H1 (cell line): ENCODE data around the gene MMP25. TPM values are rescaled to one million over a fixed set of nuclear protein-coding genes. Genes with fewer than 3 reads are reported as not detected.

Experiments
- CTCF ChIA-PET: fragments of 300-600 bp; sonication (Branson Sonifier 250); formaldehyde crosslinking; loops from one replicate; lab custom pipeline; 2021; ENCODE audit not compliant: partially characterized antibody; lab: Charles Lee
- POLR2A ChIA-PET: fragments of 300-600 bp; sonication (Branson Sonifier 250); formaldehyde crosslinking; loops from one replicate; lab custom pipeline; 2021; ENCODE audit warnings: inconsistent platforms; ENCODE audit not compliant: partially characterized antibody; lab: Charles Lee
- DNase-seq, 2 experiments: peaks; one replicate each; pipeline versions ENCODE4 v3.0.0 to v3.0.0-alpha.2; 2010 to 2022; ENCODE audit warnings: low spot score in 2 of 2, low read depth in 1 of 2, mixed read lengths in 1 of 2
- FAIRE-seq: peaks from 2 replicates; lab custom pipeline; 2011; peaks lifted over from hg19 to GRCh38; lab: Jason Lieb, UNC
- H2AFZ ChIP-seq: 2 replicates; pipeline ENCODE4 v1.8.1; 2012; ENCODE audit warnings: low read length, inconsistent platforms
- H2AK5ac ChIP-seq: 2 replicates; pipeline ENCODE4 v1.6.1; 2013; ENCODE audit warnings: low read depth, low read length
- H2BK120ac ChIP-seq: replicated peaks from 2 replicates; pipeline ENCODE3; 2013; ENCODE audit warnings: low read depth, low read length, inconsistent platforms
- H2BK12ac ChIP-seq: 2 replicates; pipeline ENCODE4 v1.6.1; 2013; ENCODE audit warnings: low read depth, low read length
- H2BK15ac ChIP-seq: 2 replicates; pipeline ENCODE4 v1.6.1; 2013; ENCODE audit warnings: low read length
- H2BK20ac ChIP-seq: 2 replicates; pipeline ENCODE4 v1.6.1; 2013; ENCODE audit warnings: low read length
- H2BK5ac ChIP-seq: 2 replicates; pipeline ENCODE4 v1.6.1; 2013; ENCODE audit warnings: low read depth, low read length
- H3K14ac ChIP-seq: 2 replicates; pipeline ENCODE4 v1.6.1; 2013; ENCODE audit warnings: inconsistent platforms; ENCODE audit not compliant: insufficient read length
- H3K18ac ChIP-seq: 2 replicates; pipeline ENCODE4 v1.6.1; 2013; ENCODE audit warnings: low read length; ENCODE audit errors: extremely low read depth
- H3K23ac ChIP-seq: 2 replicates; pipeline ENCODE4 v1.6.1; 2013; ENCODE audit warnings: inconsistent platforms; ENCODE audit not compliant: insufficient read length
- H3K23me2 ChIP-seq: 2 replicates; pipeline ENCODE4 v1.6.1; 2013; ENCODE audit warnings: low read depth, low read length
- H3K27ac ChIP-seq: 2 replicates; pipeline ENCODE4 v1.6.1; 2011; ENCODE audit warnings: low read depth, low read length, inconsistent platforms
- H3K27me3 ChIP-seq, 4 experiments: replicated peaks in 1 of 4; 1 replicate in 1 of 4; 2 replicates in 3 of 4; pipeline versions ENCODE4 v1.6.1 to v1.8.1; 2011 to 2013; ENCODE audit warnings: low read length in 3 of 4, mild to moderate bottlenecking in 3 of 4, inconsistent platforms in 2 of 4, mixed read lengths in 2 of 4, moderate library complexity in 1 of 4; ENCODE audit not compliant: control insufficient read depth in 3 of 4, insufficient read depth in 3 of 4; ENCODE audit errors: extremely low read depth in 1 of 4
- H3K36me3 ChIP-seq, 4 experiments: 2 replicates each; pipeline versions ENCODE4 v1.6.1 to v1.8.1; 2011 to 2013; ENCODE audit warnings: mild to moderate bottlenecking in 4 of 4, low read length in 3 of 4, moderate library complexity in 2 of 4, control low read depth in 1 of 4, inconsistent platforms in 1 of 4; ENCODE audit not compliant: insufficient read depth in 4 of 4, control insufficient read depth in 2 of 4
- H3K4ac ChIP-seq: replicated peaks from 2 replicates; pipeline ENCODE3; 2013; ENCODE audit warnings: low read length, low read depth, mixed read lengths, inconsistent platforms; ENCODE audit not compliant: insufficient read length
- H3K4me1 ChIP-seq, 4 experiments: replicated peaks in 1 of 4; 1 replicate in 1 of 4; 2 replicates in 3 of 4; pipeline versions ENCODE4 v1.6.1 to v1.8.1; 2011 to 2013; ENCODE audit warnings: low read length in 3 of 4, inconsistent platforms in 2 of 4, mixed read lengths in 1 of 4; ENCODE audit not compliant: insufficient read depth in 4 of 4, control insufficient read depth in 3 of 4
- H3K4me2 ChIP-seq, 2 experiments: 2 replicates each; pipeline versions ENCODE4 v1.6.1 to v1.8.1; 2011 to 2013; ENCODE audit warnings: low read depth in 2 of 2, low read length in 2 of 2, control low read depth in 1 of 2, inconsistent platforms in 1 of 2, mild to moderate bottlenecking in 1 of 2; ENCODE audit not compliant: insufficient read depth in 1 of 2
- H3K4me3 ChIP-seq, 4 experiments: fragments of 200-600, 300-600 bp in 1 of 4; sonication (generic), shearing (Covaris generic), sonication (Bioruptor Twin) in 1 of 4; 2 replicates each; pipeline versions ENCODE4 v1.5.1 to v1.8.1; 2011 to 2016; ENCODE audit warnings: low read length in 4 of 4, low read depth in 3 of 4, control low read depth in 2 of 4, inconsistent platforms in 2 of 4, mild to moderate bottlenecking in 2 of 4, mixed read lengths in 1 of 4, moderate library complexity in 1 of 4; ENCODE audit not compliant: insufficient read depth in 2 of 4; ENCODE audit errors: extremely low read depth in 1 of 4
- H3K56ac ChIP-seq: replicated peaks from 2 replicates; pipeline ENCODE3; 2013; ENCODE audit warnings: low read depth, mild to moderate bottlenecking, mixed read lengths, low read length, inconsistent platforms; ENCODE audit not compliant: insufficient read length
- H3K79me1 ChIP-seq: 2 replicates; pipeline ENCODE4 v1.6.1; 2013; ENCODE audit warnings: low read depth, low read length, control low read depth
- H3K79me2 ChIP-seq, 2 experiments: 2 replicates each; pipeline versions ENCODE4 v1.6.1 to v1.8.1; 2012 to 2013; ENCODE audit warnings: low read length in 2 of 2, mild to moderate bottlenecking in 2 of 2, inconsistent platforms in 1 of 2; ENCODE audit not compliant: insufficient read depth in 2 of 2, control insufficient read depth in 1 of 2
- H3K9ac ChIP-seq, 4 experiments: replicated peaks in 1 of 4; 1 replicate in 1 of 4; 2 replicates in 3 of 4; pipeline versions ENCODE4 v1.6.1 to v1.8.1; 2011 to 2013; ENCODE audit warnings: low read depth in 3 of 4, low read length in 3 of 4, control low read depth in 2 of 4, mild to moderate bottlenecking in 2 of 4, moderate library complexity in 2 of 4, inconsistent platforms in 1 of 4; ENCODE audit errors: extremely low read depth in 1 of 4
- H3K9me3 ChIP-seq, 2 experiments: 2 replicates each; pipeline versions ENCODE4 v1.6.1 to v1.8.1; 2012 to 2013; ENCODE audit warnings: mild to moderate bottlenecking in 2 of 2, moderate library complexity in 2 of 2, control low read depth in 1 of 2, inconsistent platforms in 1 of 2, low read depth in 1 of 2, low read length in 1 of 2, mixed read lengths in 1 of 2; ENCODE audit not compliant: insufficient read depth in 2 of 2
- H4K20me1 ChIP-seq, 2 experiments: replicated peaks in 1 of 2; 2 replicates each; pipeline versions ENCODE3 to v1.8.1; 2011 to 2013; ENCODE audit warnings: inconsistent platforms in 2 of 2, low read length in 2 of 2, mild to moderate bottlenecking in 1 of 2; ENCODE audit not compliant: insufficient read depth in 2 of 2, control insufficient read depth in 1 of 2
- H4K5ac ChIP-seq: 2 replicates; pipeline ENCODE4 v1.6.1; 2013; ENCODE audit warnings: low read length, low read depth, mixed read lengths, inconsistent platforms; ENCODE audit not compliant: insufficient read length
- H4K8ac ChIP-seq: 2 replicates; pipeline ENCODE4 v1.8.0; 2013; ENCODE audit warnings: mild to moderate bottlenecking, moderate library complexity, low read length, inconsistent platforms; ENCODE audit not compliant: insufficient read depth; ENCODE audit errors: extremely low read depth
- H4K91ac ChIP-seq: replicated peaks from 2 replicates; pipeline ENCODE3; 2013; ENCODE audit warnings: low read length, mixed read lengths, inconsistent platforms; ENCODE audit not compliant: insufficient read length
- CBX5 ChIP-seq: fragments of 300-800, 300-1000 bp; sonication (generic); IDR thresholded peaks from 2 replicates; pipeline ENCODE4 v1.7.1; 2016; ENCODE audit warnings: antibody characterized with exemption, low read length, low read depth
- CBX8 ChIP-seq: fragments of 300-800, 300-1000 bp; sonication (generic); IDR thresholded peaks from 2 replicates; pipeline ENCODE4 v1.7.1; 2016; ENCODE audit warnings: low read depth, low read length, borderline replicate concordance
- POLR2A ChIP-seq, 2 experiments: IDR thresholded peaks; 1 replicate in 1 of 2; 2 replicates in 1 of 2; pipeline ENCODE4 v1.6.1; 2011; ENCODE audit warnings: low read depth in 2 of 2, low read length in 2 of 2, mild to moderate bottlenecking in 2 of 2; ENCODE audit errors: control extremely low read depth in 1 of 2
- RNF2 ChIP-seq: fragments of 200-900, 300-1000 bp; sonication (generic); IDR thresholded peaks from 2 replicates; pipeline ENCODE4 v1.7.1; 2016; ENCODE audit warnings: borderline replicate concordance, low read depth, mild to moderate bottlenecking, antibody characterized with exemption, low read length; ENCODE audit not compliant: poor library complexity, severe bottlenecking; ENCODE audit errors: missing control alignments
- WGBS, 2 experiments: shearing (Covaris generic) in 1 of 2; methylation state at CpG; one replicate each; pipeline versions ENCODE4 v1.1.6 to v1.1.7; 2013 to 2015; ENCODE audit warnings: low lambda C conversion rate in 2 of 2, mixed read lengths in 2 of 2, inconsistent platforms in 1 of 2, low coverage in 1 of 2, missing lambda C conversion rate in 1 of 2; ENCODE audit not compliant: insufficient replicate concordance in 2 of 2, insufficient coverage in 1 of 2, insufficient read length in 1 of 2; ENCODE audit errors: extremely low coverage in 1 of 2, missing lambda C conversion rate in 1 of 2; 5-methylcytosine and 5-hydroxymethylcytosine counted together
- polyA plus RNA-seq, 7 experiments: library from polyadenylated mRNA; depleted of rRNA in 3 of 7; stranded (reverse) in 5 of 7; unstranded in 2 of 7; fragments of >200 nt in 5 of 7; fragments of 200-250 nt in 2 of 7; gene quantifications; 1 replicate in 5 of 7; 2 replicates in 1 of 7; 4 replicates in 1 of 7; pipeline versions ENCODE4 v1.2.1 to v1.2.3, GENCODE V29; 2011 to 2013; ENCODE audit warnings: missing spikeins in 2 of 7, mixed read lengths in 2 of 7
- total RNA-seq: library from RNA; stranded (reverse); fragmentation: NEBNext Ultra II Directional; extraction: Animal tissue kit (Norgen Biotek cat#: 25700); gene quantifications from 2 replicates; pipeline ENCODE4 v1.2.1, GENCODE V29; 2021

The MMP25 gene
- total and polyA plus RNA-seq, 2 of the 8 experiments (the other 6 are each of a cell fraction or from before 2014, with no cell fraction given): 7.7 to 26.7 TPM

DNA sequence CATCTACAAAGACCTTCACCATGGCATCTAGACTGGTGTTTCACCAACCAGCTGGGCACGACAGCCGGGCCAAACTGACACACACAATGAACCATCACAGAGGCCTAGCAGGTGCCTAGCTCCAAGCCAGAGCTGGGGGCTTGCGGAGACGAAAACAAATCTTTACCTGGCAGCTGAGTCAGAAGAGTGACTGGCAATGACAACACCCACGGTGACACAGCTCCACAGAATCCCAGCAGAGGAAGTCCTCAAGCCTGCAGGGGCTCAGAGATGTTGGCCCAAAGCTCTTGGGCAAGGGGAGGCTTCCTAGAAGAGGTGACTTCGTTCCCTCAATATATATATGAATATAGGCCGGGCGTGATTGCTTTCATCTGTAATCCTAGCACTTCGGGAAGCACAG lies 5.1 kb downstream of the MMP25 start:
- POLR2A ChIA-PET: interaction anchor here (0.7 to 6.1 kb wide), 9 partner anchors 13 to 82 kb away, joined by 3 to 94 read pairs (median 4); partner anchors contain the start of genes HCFC1R1, PAQR4, THOC6 and TNFRSF12A
- peaks cover under 1 to 18% of the 10 kb centered on the region in 2 experiments for H4K20me1 ChIP-seq
- no peaks in the 10 kb centered on the region; a peak in 1 of 8 replicates for H3K36me3 ChIP-seq
- no peak for DNase-seq
- peaks cover 0 to 8% (median 3%) of the 10 kb centered on the region in 4 experiments; a peak in 6 of 7 replicates for H3K27me3 ChIP-seq
- H3K4me1 ChIP-seq: peaks cover 0 to 7% (median 4%) of the 10 kb centered on the region in 4 experiments; a peak in 3 of 7 replicates
- H2AK5ac ChIP-seq: no peak overlapping the region
- no peak overlapping the region for H2AFZ ChIP-seq
- no peaks in the 10 kb centered on the region for H3K9me3 ChIP-seq
- H2BK120ac ChIP-seq: no peak overlapping the region
- no peak overlapping the region for H3K4me3 ChIP-seq
- no peaks in the 10 kb centered on the region for H3K79me1 ChIP-seq
- no peak overlapping the region for H3K23ac ChIP-seq
- H2BK12ac ChIP-seq: no peak overlapping the region
- H3K4me2 ChIP-seq: no peak overlapping the region
- H2BK20ac ChIP-seq: no peak overlapping the region
- no peak overlapping the region for H4K91ac ChIP-seq
- H4K5ac ChIP-seq: no peak overlapping the region
- H3K9ac ChIP-seq: no peak overlapping the region
- H3K27ac ChIP-seq: no peak overlapping the region
- peaks cover 6% of the 10 kb centered on the region; the same call in 1 of the 2 replicates for H3K23me2 ChIP-seq
- H3K56ac ChIP-seq: no peak overlapping the region
- TF ChIP-seq CBX8 (no peak), CBX5 (no peak), RNF2 (no peak), POLR2A (IDR thresholded peaks at IDR 0.05; ENCODE audit: control extremely low read depth in 1 of 2, low read depth in 2 of 2, low read length in 2 of 2) (no peak)
- CTCF ChIA-PET: interaction anchor here (0.9 to 7.4 kb wide), 5 partner anchors 8 to 26 kb away, joined by 3 to 117 read pairs (median 7); no protein-coding TSS in a partner anchor
- no peak overlapping the region for H3K14ac ChIP-seq
- no peak overlapping the region for H2BK15ac ChIP-seq
- H4K8ac ChIP-seq: no peak overlapping the region
- 82% methylated on average over 9 of the region's 9 CpGs; no CpG with 5 or more reads in 1 of the 2 experiments for WGBS, 2 experiments
- no peak overlapping the region for H2BK5ac ChIP-seq
- no peak for FAIRE-seq
- H3K79me2 ChIP-seq: no peaks in the 10 kb centered on the region
- H3K4ac ChIP-seq: no peak overlapping the region
- no peak overlapping the region; the same call in 1 of the 2 replicates for H3K18ac ChIP-seq
